GM19468 (cell line): Measurements from ENCODE around the gene CFAP45.
A peak's percentile ranks its signal among the peaks of the same experiment; 100 is the strongest.

ENCODE experiments used
- ATAC-seq: cut with Tn5 transposase; IDR thresholded peaks from one replicate; pipeline ENCODE4 v1.9.1; 2021; ENCODE audit warnings: mild to moderate bottlenecking, moderate library complexity, moderate number of reproducible peaks; ENCODE audit not compliant: unreplicated experiment; ENCODE audit errors: extremely low read depth

The CFAP45 gene

GRCh38 chr1:159831412-159832141 lies 68.4 kb downstream of the CFAP45 start:
- ATAC-seq, result no peak

- no peak for ATAC-seq
Measured at GRCh38 chr1:159830722-159831121, 69.2 kb downstream of the CFAP45 start.

GRCh38 chr1:159829822-159830465 lies 70.0 kb downstream of the CFAP45 start:
- ATAC-seq, result no peak

GRCh38 chr1:159829273-159829634 lies 70.7 kb downstream of the CFAP45 start:
- ATAC-seq, result peak; percentile 80

- ATAC-seq, result no peak
Measured at GRCh38 chr1:159828581-159829272, 71.2 kb downstream of the CFAP45 start.

- ATAC-seq, result no peak
Measured at GRCh38 chr1:159828176-159828575, 71.8 kb downstream of the CFAP45 start.

- ATAC-seq, result no peak
Measured at GRCh38 chr1:159827549-159827948, 72.4 kb downstream of the CFAP45 start.

GRCh38 chr1:159827102-159827490 lies 72.9 kb downstream of the CFAP45 start:
- ATAC-seq, result no peak

- ATAC-seq, result no peak
Measured at GRCh38 chr1:159826441-159827101, 73.4 kb downstream of the CFAP45 start, which contains the start of gene SLAMF8. Gene SLAMF8 (plus strand): TSS chr1:159826873. CDS start chr1:159826899, 26 bp downstream.

- ATAC-seq, result no peak
Measured at GRCh38 chr1:159825564-159825963, 74.4 kb downstream of the CFAP45 start.

GRCh38 chr1:159823406-159823805 lies 76.6 kb downstream of the CFAP45 start:
- ATAC-seq, result no peak
